GM23338 (cell line): ENCODE data around the gene ALPL. TPM values are rescaled to one million over a fixed set of nuclear protein-coding genes. Genes with fewer than 3 reads are reported as not detected.

Experiments used
- ATAC-seq: fragments of 200-7000 bp; cut with Tn5 transposase; 3 replicates; pipeline ENCODE4 v1.9.1; 2020
- DNase-seq: peaks from one replicate; pipeline ENCODE4 v3.0.0-alpha.2; 2015; ENCODE audit warnings: low spot score
- H2AFZ ChIP-seq: fragments of 200-600 bp; sonication (generic); 2 replicates; pipeline ENCODE4 v1.8.0; 2016; ENCODE audit warnings: antibody characterized with exemption, mild to moderate bottlenecking, moderate library complexity
- H3F3A ChIP-seq: fragments of 200-600 bp; sonication (generic); replicated peaks from 2 replicates; pipeline ENCODE4 v1.8.0; 2017; ENCODE audit warnings: antibody characterized with exemption, mixed run types, low read depth
- H3K27ac ChIP-seq: fragments of 200-600 bp; sonication (generic); 2 replicates; pipeline ENCODE4 v1.6.1; 2016; ENCODE audit warnings: low read depth
- H3K27me3 ChIP-seq: fragments of 200-600 bp; sonication (generic); 2 replicates; pipeline ENCODE4 v1.8.0; 2016; ENCODE audit warnings: mild to moderate bottlenecking, mixed run types, moderate library complexity; ENCODE audit not compliant: insufficient read depth
- H3K36me3 ChIP-seq: fragments of 200-600 bp; sonication (generic); 2 replicates; pipeline ENCODE4 v1.8.0; 2016; ENCODE audit warnings: mild to moderate bottlenecking; ENCODE audit not compliant: insufficient read depth
- H3K4me1 ChIP-seq: fragments of 200-600 bp; sonication (generic); 2 replicates; pipeline ENCODE4 v1.8.0; 2016; ENCODE audit warnings: mild to moderate bottlenecking, moderate library complexity; ENCODE audit not compliant: insufficient read depth
- H3K4me2 ChIP-seq: fragments of 200-600 bp; sonication (generic); 2 replicates; pipeline ENCODE4 v1.7.1; 2017; ENCODE audit warnings: mixed run types
- H3K4me3 ChIP-seq: fragments of 200-600 bp; sonication (generic); 2 replicates; pipeline ENCODE4 v1.6.1; 2016; ENCODE audit warnings: mixed run types
- H3K79me2 ChIP-seq: fragments of 200-600 bp; sonication (generic); replicated peaks from 2 replicates; pipeline ENCODE4 v1.8.0; 2017; ENCODE audit warnings: mild to moderate bottlenecking; ENCODE audit not compliant: insufficient read depth
- H3K9me2 ChIP-seq: fragments of 200-600 bp; sonication (generic); 2 replicates; pipeline ENCODE4 v1.8.0; 2017; ENCODE audit not compliant: insufficient read depth
- H4K20me1 ChIP-seq: fragments of 200-600 bp; sonication (generic); replicated peaks from 2 replicates; pipeline ENCODE4 v1.8.0; 2017; ENCODE audit warnings: mild to moderate bottlenecking; ENCODE audit not compliant: insufficient read depth
- H3K27ac Mint-ChIP-seq: 2 replicates; pipeline ENCODE4 v1.8.0; 2020; ENCODE audit warnings: inconsistent platforms, mild to moderate bottlenecking, moderate library complexity, mixed read lengths
- H3K27me3 Mint-ChIP-seq: 3 replicates; pipeline ENCODE4 v1.8.0; 2022; ENCODE audit warnings: low read depth, mild to moderate bottlenecking, moderate library complexity, mixed read lengths, inconsistent platforms; ENCODE audit not compliant: insufficient read depth, poor library complexity
- H3K36me3 Mint-ChIP-seq: 3 replicates; pipeline ENCODE4 v1.8.0; 2021; ENCODE audit warnings: low read depth, mild to moderate bottlenecking, inconsistent platforms, moderate library complexity, mixed read lengths
- H3K4me1 Mint-ChIP-seq: 3 replicates; pipeline ENCODE4 v1.8.0; 2020; ENCODE audit warnings: mild to moderate bottlenecking, inconsistent platforms, mixed read lengths
- H3K4me3 Mint-ChIP-seq: 3 replicates; pipeline ENCODE4 v1.8.0; 2021; ENCODE audit warnings: moderate library complexity, mild to moderate bottlenecking, inconsistent platforms, mixed read lengths
- H3K9me3 Mint-ChIP-seq: 3 replicates; pipeline ENCODE4 v1.8.0; 2020; ENCODE audit warnings: moderate library complexity, mild to moderate bottlenecking, inconsistent platforms, mixed read lengths
- CTCF ChIP-seq, 2 experiments: fragments of 200-600 bp in 1 of 2; sonication (generic) in 1 of 2; conservative IDR thresholded peaks; 2 replicates each; pipeline versions ENCODE4 v1.5.1 to v1.6.1; 2016 to 2017; ENCODE audit warnings: antibody characterized with exemption in 2 of 2, low read depth in 2 of 2, mild to moderate bottlenecking in 2 of 2, moderate library complexity in 1 of 2
- EZH2phosphoT487 ChIP-seq: fragments of 200-600 bp; sonication (generic); IDR thresholded peaks from one replicate; pipeline ENCODE4 v1.8.1; 2018; ENCODE audit warnings: antibody characterized with exemption; ENCODE audit not compliant: unreplicated experiment
- JUNB ChIP-seq: IDR thresholded peaks from one replicate; pipeline ENCODE4 v1.6.1; 2016; ENCODE audit warnings: antibody characterized with exemption; ENCODE audit not compliant: unreplicated experiment
- POLR2AphosphoS5 ChIP-seq: IDR thresholded peaks from 2 replicates; pipeline ENCODE4 v1.6.1; 2016; ENCODE audit warnings: antibody characterized with exemption, low read depth
- ZNF114 ChIP-seq: fragments of 250-450 bp; sonication (Bioruptor Pico); IDR thresholded peaks from 2 replicates; pipeline ENCODE4 v1.5.0; 2020; ENCODE audit warnings: mild to moderate bottlenecking, moderate library complexity
- ZNF331 ChIP-seq: fragments of 250-450 bp; sonication (Bioruptor Pico); IDR thresholded peaks from 2 replicates; pipeline ENCODE4 v1.5.0; 2020; ENCODE audit warnings: low read depth, mild to moderate bottlenecking, moderate library complexity
- polyA plus RNA-seq: library from polyadenylated mRNA; unstranded; fragments of >200 nt; fragmentation: Nextera tagmentation; extraction: Ambion mirVana; gene quantifications from 2 replicates; pipeline ENCODE4 v1.2.1, GENCODE V29; 2016
- total RNA-seq: library from RNA; depleted of rRNA; stranded (reverse); fragments of >200 nt; shearing (Covaris generic); gene quantifications from 2 replicates; pipeline ENCODE4 v1.2.3, GENCODE V29; 2014

The ALPL gene
- total and polyA plus RNA-seq, 2 experiments from 2014 or later = 116 to 187 TPM

GRCh38 chr1:21573971-21574465, 64.8 kb downstream of the ALPL start:
- peak; percentile 89 for ATAC-seq
- no peaks in the 10 kb centered on the region for H3K9me2 ChIP-seq
- H3K4me1 Mint-ChIP-seq = peaks cover 8% of the 10 kb centered on the region
- H3K27ac ChIP-seq = peak overlapping the region; percentile 27; the same call in 1 of the 2 replicates
- H3K27me3 Mint-ChIP-seq = peaks cover 14% of the 10 kb centered on the region
- H4K20me1 ChIP-seq = 0 out of 2 replicates have a peak, but pooled peaks cover 3% of the 10 kb centered on the region
- H3F3A ChIP-seq = no peaks in the 10 kb centered on the region
- H3K36me3 Mint-ChIP-seq = peaks cover 14% of the 10 kb centered on the region; the same call in 2 of the 3 replicates
- H3K36me3 ChIP-seq = no peaks in the 10 kb centered on the region
- H3K4me2 ChIP-seq = peak overlapping the region; percentile 40; the same call in 1 of the 2 replicates
- peak overlapping the region; percentile 56; the same call in 1 of the 2 replicates for H3K27ac Mint-ChIP-seq
- H2AFZ ChIP-seq = no peak overlapping the region
- H3K4me1 ChIP-seq = peaks cover 6% of the 10 kb centered on the region; the same call in 1 of the 2 replicates
- TF ChIP-seq CTCF (conservative IDR thresholded peaks at IDR 0.05; ENCODE audit: low read depth in 2 of 2) (peak; percentile 77 to 89), JUNB (no peak)
- H3K79me2 ChIP-seq = no peaks in the 10 kb centered on the region
- H3K9me3 Mint-ChIP-seq = no peaks in the 10 kb centered on the region
- DNase-seq = peak; percentile 92
- no peaks in the 10 kb centered on the region for H3K27me3 ChIP-seq
- no peak overlapping the region for H3K4me3 ChIP-seq
- no peak overlapping the region for H3K4me3 Mint-ChIP-seq

GRCh38 chr1:21574466-21575151, 65.4 kb downstream of the ALPL start:
- Mint-ChIP-seq H3K9me3 (no peaks in the 10 kb centered on the region), H3K27me3 (peaks cover 14% of the 10 kb centered on the region), H3K4me3 (no peak overlapping the region), H3K36me3 (peaks cover 14% of the 10 kb centered on the region; the same call in 2 of the 3 replicates), H3K27ac (peak overlapping the region; percentile 56; the same call in 1 of the 2 replicates), H3K4me1 (peaks cover 8% of the 10 kb centered on the region)
- no peak overlapping the region for H2AFZ ChIP-seq
- no peak for TF ChIP-seq ZNF331 (CRISPR knock-in tag)
- TF ChIP-seq EZH2phosphoT487 = no peak
- peak in 1 of 2 experiments; percentile 37; a peak in 1 of 4 replicates for TF ChIP-seq CTCF (conservative IDR thresholded peaks at IDR 0.05; ENCODE audit: low read depth in 2 of 2)
- TF ChIP-seq POLR2AphosphoS5 = 0 out of 2 replicates have a peak, but pooled peaks have one; percentile 4
- no peak for TF ChIP-seq ZNF114
- peak overlapping the region; percentile 40; the same call in 1 of the 2 replicates for H3K4me2 ChIP-seq
- H3F3A ChIP-seq = no peaks in the 10 kb centered on the region
- peaks cover 6% of the 10 kb centered on the region; the same call in 1 of the 2 replicates for H3K4me1 ChIP-seq
- 0 out of 2 replicates have a peak overlapping the region, but pooled peaks have one; percentile 8 for H3K27ac ChIP-seq
- ATAC-seq (peak; percentile 82), DNase-seq (peak; percentile 72)
- H4K20me1 ChIP-seq = 0 out of 2 replicates have a peak, but pooled peaks cover 3% of the 10 kb centered on the region
- no peaks in the 10 kb centered on the region for H3K79me2 ChIP-seq
- H3K9me2 ChIP-seq = no peaks in the 10 kb centered on the region
- H3K36me3 ChIP-seq = no peaks in the 10 kb centered on the region
- H3K27me3 ChIP-seq = no peaks in the 10 kb centered on the region
- H3K4me3 ChIP-seq = no peak overlapping the region
